Right lung (tissue), 10 donors: Measurements from ENCODE around the gene SCN4A. TPM values are rescaled to one million over a fixed set of nuclear protein-coding genes. Genes with fewer than 3 reads are reported as not detected.
"Not testable (repeated sequence)": the region's sequence is repeated elsewhere in the genome, so short reads cannot be mapped to it uniquely, and the experiment has no call there.

Experiments
- DNase-seq, 2 donors: peaks; one replicate each; pipeline ENCODE4 v3.0.0-alpha.2; 2013
- long read RNA-seq, 8 donors: transcript quantifications; one replicate each; lab custom pipeline, GENCODE V29; 2026
- polyA plus RNA-seq, 5 donors: library from polyadenylated mRNA; unstranded; fragments of 120-200 nt; gene quantifications; one replicate each; pipeline versions ENCODE4 v1.2.1 to v1.2.3, GENCODE V29; 2013; ENCODE audit warnings: inconsistent platforms in 1 of 5, low replicate concordance in 1 of 5; ENCODE audit not compliant: insufficient read length in 5 of 5, insufficient read depth in 1 of 5

SCN4A gene
- 1 to 10 TPM in 2 of 5 donors, under 1 TPM in 3; 0.36 to 2.2 (median 0.63) TPM for polyA plus RNA-seq
- long read RNA-seq, donor 1 = 0 reads
- long read RNA-seq, donor 2 = 0 reads
- long read RNA-seq, donor 3 = 0 reads
- long read RNA-seq, donor 4 = 0 reads
- long read RNA-seq, donor 5 = 0 reads
- long read RNA-seq, donor 6 = 0 reads
- long read RNA-seq, donor 7 = 0 reads
- long read RNA-seq, donor 8 = 0 reads

DNA sequence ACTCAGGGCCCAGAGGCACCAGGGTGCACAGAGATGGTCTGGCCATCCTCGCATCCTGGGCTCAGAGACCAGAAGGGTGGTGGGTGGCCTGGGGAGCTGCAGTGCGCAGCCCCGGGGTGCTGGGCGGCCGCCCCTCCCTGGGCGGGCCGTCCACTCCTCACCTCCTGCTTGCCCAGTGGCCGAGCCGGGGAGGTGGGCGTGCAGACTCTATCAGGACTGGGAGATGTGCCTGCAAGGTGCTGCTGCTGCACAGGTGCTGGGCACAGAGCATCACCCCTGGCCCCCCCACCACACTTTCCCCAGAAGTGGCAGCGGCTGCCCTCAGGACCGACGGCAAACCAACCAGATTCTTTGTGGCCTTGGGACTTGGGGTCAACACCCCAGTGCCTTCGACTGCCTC, at the start of gene SCN4A:
Gene SCN4A (minus strand): TSS at position 123 of the 400 bp plus-strand sequence. CDS start 77 bp downstream, at position 46.
- DNase-seq = no peak

GRCh38 chr17:64020056-64020766, 47.5 kb upstream of the SCN4A start, which contains the start of gene ICAM2:
ICAM2 (minus strand) TSS chr17:64020633; CDS start chr17:64006691, 13,942 bp downstream.
- no peak for DNase-seq

DNA sequence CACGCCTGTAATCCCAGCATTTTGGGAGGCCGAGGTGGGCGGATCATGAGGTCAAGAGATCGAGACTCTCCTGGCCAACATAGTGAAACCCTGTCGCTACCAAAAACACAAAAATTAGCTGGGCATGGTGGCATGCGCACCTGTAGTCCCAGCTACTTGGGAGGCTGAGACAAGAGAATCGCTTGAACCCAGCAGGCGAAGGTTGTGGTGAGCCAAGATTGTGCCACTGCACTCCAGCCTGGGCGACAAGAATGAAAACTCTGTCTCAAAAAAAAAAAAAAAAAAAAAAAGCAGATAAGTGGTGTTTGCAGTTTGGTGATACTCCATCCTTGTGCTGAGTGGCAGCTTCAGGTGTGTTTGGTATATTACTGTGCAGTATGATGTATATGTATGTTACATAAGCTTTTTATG, 46.8 kb upstream of the SCN4A start:
- not testable (repeated sequence) for DNase-seq

- no peak for DNase-seq
Measured at GRCh38 chr17:64017381-64017980, 44.8 kb upstream of the SCN4A start.

DNA sequence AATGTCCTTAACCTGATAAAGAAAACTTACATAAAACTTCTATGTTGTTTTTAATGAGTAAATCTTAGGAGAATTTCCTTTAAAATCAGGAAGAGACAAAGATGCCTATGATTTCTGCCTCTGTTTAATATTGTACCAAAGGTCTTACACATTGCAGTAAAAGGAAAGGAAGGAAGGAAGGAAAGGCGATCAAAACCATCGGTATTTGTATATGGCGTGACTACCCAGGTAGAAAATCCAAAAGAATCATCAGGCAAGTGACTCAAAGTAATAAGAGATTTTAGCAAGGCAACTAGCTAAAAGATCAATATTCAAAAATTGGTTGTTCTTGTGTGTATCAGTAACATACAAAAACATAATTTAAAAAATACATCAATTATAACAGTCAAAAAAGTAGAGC, 44.3 kb upstream of the SCN4A start:
- no peak for DNase-seq

- DNase-seq = no peak
Measured at GRCh38 chr17:64016231-64016784, 43.6 kb upstream of the SCN4A start.

DNA sequence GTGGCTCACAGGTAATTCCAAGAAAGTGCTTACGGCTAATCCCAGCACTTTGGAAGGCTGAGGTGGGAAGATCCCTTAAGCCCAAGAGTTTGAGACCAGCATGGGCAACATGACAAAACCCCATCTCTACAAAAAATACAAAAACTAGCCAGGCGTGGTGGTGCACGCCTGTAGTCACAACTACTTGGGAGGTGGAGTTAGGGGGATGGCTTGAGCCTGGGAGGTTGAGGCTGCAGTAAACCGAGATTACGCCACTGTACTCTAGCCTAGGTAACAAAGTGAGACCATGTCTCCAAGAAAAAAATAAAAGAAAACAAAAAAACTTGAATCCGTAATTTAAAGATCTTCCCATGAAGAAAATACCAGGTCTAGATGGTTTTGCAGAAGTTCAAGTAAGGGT, 42.7 kb upstream of the SCN4A start:
- DNase-seq = no peak

- no peak for DNase-seq
Measured at GRCh38 chr17:64009571-64010402, 37.1 kb upstream of the SCN4A start.

GRCh38 chr17:64008830-64009229, 36.1 kb upstream of the SCN4A start:
- no peak for DNase-seq

GRCh38 chr17:64008346-64008745, 35.6 kb upstream of the SCN4A start:
- DNase-seq = no peak

DNA sequence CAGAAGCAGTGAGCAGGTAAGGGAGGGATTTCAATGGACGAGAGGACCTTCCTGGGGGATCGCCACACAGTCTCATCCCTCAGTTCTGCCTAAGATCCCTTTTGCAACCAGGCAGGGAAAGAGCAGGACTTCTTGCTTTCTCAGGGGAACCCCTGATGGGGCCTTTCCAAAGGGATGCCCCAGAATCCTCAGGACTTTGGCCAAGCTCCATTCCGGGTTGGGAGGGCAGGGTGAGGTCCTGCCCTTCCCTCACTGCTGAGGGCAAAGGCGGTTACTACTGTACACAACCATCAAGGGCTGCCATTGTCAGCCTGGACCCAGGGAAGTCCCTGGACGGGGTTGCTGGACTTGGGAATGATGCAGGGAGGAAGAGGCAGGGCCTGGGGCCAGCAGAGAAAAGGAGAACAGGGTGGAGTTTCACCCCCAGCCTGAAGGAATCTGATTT, 35.1 kb upstream of the SCN4A start:
- DNase-seq = no peak

DNA sequence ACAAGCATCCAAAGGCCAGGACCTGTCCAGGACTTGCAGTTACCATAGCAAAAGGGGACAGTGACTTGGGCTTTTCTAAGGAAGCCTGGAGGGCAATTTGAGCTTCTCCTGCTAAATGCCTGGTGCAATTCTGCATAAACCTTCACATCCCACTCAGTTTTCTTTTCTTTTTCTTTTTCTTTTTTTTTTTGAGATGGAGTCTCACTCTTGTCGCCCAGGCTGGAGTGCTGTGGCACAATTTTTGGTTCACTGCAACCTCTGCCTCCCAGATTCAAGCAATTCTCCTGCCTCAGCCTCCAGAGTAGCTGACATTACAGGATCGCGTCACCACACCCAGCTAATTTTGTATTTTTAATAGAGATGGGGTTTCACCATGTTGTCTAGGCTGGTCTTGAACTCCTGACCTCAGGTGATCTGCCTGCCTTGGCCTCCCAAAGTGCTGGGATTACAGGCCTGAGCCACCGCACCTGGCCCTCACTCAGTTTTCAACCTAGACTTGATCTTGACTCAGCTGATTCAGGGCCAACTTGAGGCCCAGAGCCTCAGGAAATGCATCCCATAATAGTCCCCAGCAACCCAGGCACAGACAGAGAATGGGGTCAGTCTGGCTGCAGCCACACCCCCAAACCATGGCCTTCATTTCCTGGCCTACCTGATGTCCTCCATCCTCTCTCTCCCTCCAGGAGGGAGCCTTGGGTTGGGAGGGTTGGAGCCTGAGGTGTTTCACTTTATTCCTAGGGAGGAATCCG, 34.5 kb upstream of the SCN4A start:
- DNase-seq = not testable (repeated sequence)

DNA sequence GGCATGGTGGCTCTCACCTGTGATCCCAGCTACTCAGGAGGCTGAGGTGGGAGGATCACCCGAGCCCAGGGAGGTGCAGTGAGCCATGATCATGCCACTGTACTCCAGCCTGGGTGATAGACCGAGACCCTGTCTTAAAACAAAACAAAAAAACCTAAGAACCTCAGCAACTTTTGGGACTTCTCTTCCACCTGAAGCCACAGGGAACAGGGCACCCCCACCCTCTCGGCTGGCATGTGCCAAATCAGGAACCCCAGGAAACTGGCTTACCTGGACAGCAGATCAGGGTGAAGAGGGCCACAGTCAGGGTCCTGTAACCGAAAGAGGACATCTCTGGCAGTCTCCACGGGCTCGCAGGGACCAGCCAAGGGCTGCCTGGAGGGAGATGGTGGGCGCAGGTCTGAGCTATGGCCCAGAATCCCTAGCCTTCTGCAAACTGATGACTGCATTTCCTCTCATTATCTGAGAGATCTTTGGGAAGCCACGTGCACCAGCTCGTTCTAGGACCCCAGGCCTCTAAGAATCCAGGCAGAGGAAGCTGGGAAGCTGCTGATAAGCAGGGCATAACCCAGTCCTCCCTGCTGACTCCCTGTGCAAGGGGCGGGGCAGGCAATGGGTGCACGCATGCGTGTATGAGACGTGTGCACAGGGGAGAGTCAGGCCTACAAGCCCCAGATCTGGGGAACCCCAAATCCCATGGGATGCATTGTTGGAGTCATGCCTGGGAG, 33.8 kb upstream of the SCN4A start:
- no peak for DNase-seq

DNA sequence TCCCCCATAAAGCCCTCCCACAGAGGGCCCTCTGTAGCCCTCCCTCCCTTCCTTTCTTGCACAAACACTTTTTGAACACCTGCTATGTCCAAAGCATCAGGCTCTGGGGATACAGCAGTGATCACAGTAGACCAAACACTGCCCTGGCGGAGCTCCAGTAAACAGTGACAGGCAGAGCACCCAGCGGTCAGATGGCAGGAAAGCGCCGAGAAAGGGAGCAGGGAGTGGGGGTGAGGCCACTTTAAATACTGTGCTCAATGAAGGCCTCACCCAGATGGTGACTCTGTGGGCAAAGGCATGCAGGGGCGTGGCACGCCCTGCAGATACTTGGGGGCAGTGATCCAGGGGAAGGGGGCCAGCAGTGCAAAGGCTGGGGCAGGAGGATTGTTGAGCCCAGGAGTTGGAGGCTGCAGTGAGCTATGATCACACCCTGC, 33.0 kb upstream of the SCN4A start:
- DNase-seq = peak in 1 of 2 donors; percentile 57

GRCh38 chr17:64004903-64005733, 32.4 kb upstream of the SCN4A start:
- DNase-seq = no peak

GRCh38 chr17:64004218-64004770, 31.6 kb upstream of the SCN4A start:
- no peak for DNase-seq

GRCh38 chr17:64003526-64004121, 30.9 kb upstream of the SCN4A start:
- DNase-seq = no peak
